SK-N-MC (cell line): Measurements from ENCODE around the gene RNF214.

Experiments used
- EZH2 ChIP-seq: fragments of 200-600 bp; sonication (generic); IDR thresholded peaks from one replicate; pipeline ENCODE4 v1.6.1; 2017; ENCODE audit warnings: antibody characterized with exemption
- POLR2AphosphoS5 ChIP-seq: IDR thresholded peaks from 2 replicates; pipeline ENCODE4 v1.6.1; 2012; ENCODE audit warnings: mild to moderate bottlenecking, low read depth, low read length, borderline replicate concordance

- no peak for TF ChIP-seq EZH2
- TF ChIP-seq POLR2AphosphoS5 = no peak
Observed at GRCh38 chr11:117251506-117251905, 19.0 kb downstream of the RNF214 start.
